ENCODE results near the gene MARS1. TPM values are rescaled to one million over a fixed set of nuclear protein-coding genes. Genes with fewer than 3 reads are reported as not detected.

MARS1 gene
- total RNA-seq, 1 experiment from 2014 or later = 291 TPM

- in situ Hi-C loops (cut with HindIII; ENCODE audit: low pct_unique_long_range_greater_than_20kb, low sequenced_read_pairs) = no loop called here
- H3K27me3 ChIP-seq (ENCODE audit: control insufficient read depth, insufficient read depth, low read length) = no peaks in the 10 kb centered on the region
- CTCF ChIA-PET = no interaction called here
These were observed 66.6 kb downstream of the MARS1 start for GRCh38 chr12:57554453-57554852.

GRCh38 chr12:57554897-57555296 lies 67.0 kb downstream of the MARS1 start:
- no peak overlapping the region for H3K4me3 ChIP-seq (ENCODE audit: low read depth in 2 of 2, low read length in 2 of 2)
- CTCF ChIA-PET = no interaction called here
- BruUV-seq (replicated peaks) = no TSS peak
- no peak for ATAC-seq
- POLR2A ChIA-PET = no interaction called here
- H3K36me3 ChIP-seq (ENCODE audit: control insufficient read depth, insufficient read depth, low read length) = no peaks in the 10 kb centered on the region
- DNase-seq (ENCODE audit: low read depth, low spot score) = no peak
- no peaks in the 10 kb centered on the region for H3K27me3 ChIP-seq (ENCODE audit: control insufficient read depth, insufficient read depth, low read length)
- intact Hi-C loops (cut with micrococcal nuclease; ENCODE audit: unreplicated experiment) (no loop called here), in situ Hi-C loops (cut with HindIII; ENCODE audit: low pct_unique_long_range_greater_than_20kb, low sequenced_read_pairs) (no loop called here)
- H3K9me3 ChIP-seq (ENCODE audit: control insufficient read depth, insufficient read depth, low read depth, low read length) = no peaks in the 10 kb centered on the region
- no peaks in the 10 kb centered on the region for H3K4me1 ChIP-seq (ENCODE audit: control insufficient read depth, insufficient read depth, low read length)
- H3K27ac ChIP-seq (ENCODE audit: low read length) = no peak overlapping the region
- no peak for TF ChIP-seq CTCF (IDR thresholded peaks at IDR 0.05)
- TF ChIP-seq POLR2AphosphoS5 (IDR thresholded peaks at IDR 0.05; ENCODE audit: low read depth, low read length) = no peak
- TF ChIP-seq SIN3A (IDR thresholded peaks at IDR 0.05; ENCODE audit: borderline replicate concordance, insufficient read depth, low read depth, low read length) = no peak
- TF ChIP-seq TCF7L2 (IDR thresholded peaks at IDR 0.05; ENCODE audit: low read depth, low read length) = no peak
- no peak for TF ChIP-seq REST (IDR thresholded peaks at IDR 0.05; ENCODE audit: insufficient read depth in 1 of 2, low read depth in 2 of 2, low read length in 1 of 2)

More at GRCh38 chr12:57554453-57554852, 66.6 kb downstream of the MARS1 start:
- POLR2A ChIA-PET = no interaction called here
- no TSS peak for BruUV-seq (replicated peaks)
- H3K9me3 ChIP-seq (ENCODE audit: control insufficient read depth, insufficient read depth, low read depth, low read length) = no peaks in the 10 kb centered on the region
- no peak overlapping the region for H3K27ac ChIP-seq (ENCODE audit: low read length)
- H3K4me3 ChIP-seq (ENCODE audit: low read depth in 2 of 2, low read length in 2 of 2) = no peak overlapping the region
- TF ChIP-seq REST (IDR thresholded peaks at IDR 0.05; ENCODE audit: insufficient read depth in 1 of 2, low read depth in 2 of 2, low read length in 1 of 2) (no peak), TCF7L2 (IDR thresholded peaks at IDR 0.05; ENCODE audit: low read depth, low read length) (no peak)
- DNase-seq (ENCODE audit: low read depth, low spot score) (no peak), ATAC-seq (no peak)
- no peaks in the 10 kb centered on the region for H3K36me3 ChIP-seq (ENCODE audit: control insufficient read depth, insufficient read depth, low read length)
- no peaks in the 10 kb centered on the region for H3K4me1 ChIP-seq (ENCODE audit: control insufficient read depth, insufficient read depth, low read length)
- intact Hi-C loops (cut with micrococcal nuclease; ENCODE audit: unreplicated experiment) = no loop called here
